HCT116 (cell line): ENCODE measurements around the gene STK32B.

Experiments used
- CBX3 ChIP-seq: IDR thresholded peaks from 2 replicates; pipeline ENCODE4 v1.6.1; 2012; ENCODE audit warnings: low read depth
- CEBPB ChIP-seq: IDR thresholded peaks from 2 replicates; pipeline ENCODE4 v1.6.1; 2012; ENCODE audit warnings: low read depth
- CTCF ChIP-seq, 3 experiments: fragments of 200-600 bp in 1 of 3; sonication (generic) in 1 of 3; IDR thresholded peaks in 2 of 3; conservative IDR thresholded peaks in 1 of 3; 2 replicates each; pipeline ENCODE4 v1.5.1; 2012 to 2017; ENCODE audit warnings: low read depth in 2 of 3, low read length in 2 of 3, antibody characterized with exemption in 1 of 3, borderline replicate concordance in 1 of 3, control low read depth in 1 of 3, mild to moderate bottlenecking in 1 of 3, mixed read lengths in 1 of 3, mixed run types in 1 of 3, moderate library complexity in 1 of 3; ENCODE audit not compliant: insufficient read depth in 1 of 3
- EZH2phosphoT487 ChIP-seq: fragments of 200-600 bp; IDR thresholded peaks from 2 replicates; pipeline ENCODE4 v1.6.1; 2018; ENCODE audit warnings: antibody characterized with exemption, borderline replicate concordance
- FOSL1 ChIP-seq: IDR thresholded peaks from 2 replicates; pipeline ENCODE4 v1.6.1; 2012; ENCODE audit warnings: low read depth
- JUND ChIP-seq: IDR thresholded peaks from 2 replicates; pipeline ENCODE4 v1.6.1; 2012
- MAX ChIP-seq: IDR thresholded peaks from 2 replicates; pipeline ENCODE4 v1.6.1; 2012
- POLR2A ChIP-seq: IDR thresholded peaks from 2 replicates; pipeline ENCODE4 v1.7.0; 2011; ENCODE audit warnings: borderline replicate concordance; ENCODE audit not compliant: insufficient read depth, insufficient read length; ENCODE audit errors: extremely low read depth
- POLR2AphosphoS5 ChIP-seq: IDR thresholded peaks from 2 replicates; pipeline ENCODE4 v1.6.1; 2011; ENCODE audit warnings: mild to moderate bottlenecking, low read depth, low read length, moderate library complexity
- RAD21 ChIP-seq: IDR thresholded peaks from 2 replicates; pipeline ENCODE4 v1.6.1; 2012; ENCODE audit warnings: low read depth, mild to moderate bottlenecking
- REST ChIP-seq: IDR thresholded peaks from 2 replicates; pipeline ENCODE4 v1.6.1; 2012; ENCODE audit warnings: low read depth
- YY1 ChIP-seq: IDR thresholded peaks from 2 replicates; pipeline ENCODE4 v1.6.1; 2011; ENCODE audit warnings: low read length, low read depth, moderate library complexity, mild to moderate bottlenecking; ENCODE audit not compliant: insufficient replicate concordance; ENCODE audit errors: extremely low read depth
- ZNF274 ChIP-seq: fragments of 200-500 bp; sonication (Bioruptor generic); IDR thresholded peaks from 2 replicates; pipeline ENCODE4 v1.6.1; 2014; ENCODE audit warnings: mild to moderate bottlenecking, low read depth, low read length, inconsistent platforms

- TF ChIP-seq CTCF (IDR thresholded peaks at IDR 0.05 in 2 of 3, conservative IDR thresholded peaks at IDR 0.05 in 1 of 3; ENCODE audit: borderline replicate concordance in 1 of 3, insufficient read depth in 1 of 3, low read depth in 2 of 3, low read length in 2 of 3), result no peak
- no peak for TF ChIP-seq CEBPB
- no peak for TF ChIP-seq ZNF274
- TF ChIP-seq YY1, result no peak
- no peak for TF ChIP-seq POLR2A
- TF ChIP-seq MAX, result no peak
- no peak for TF ChIP-seq POLR2AphosphoS5
- no peak for TF ChIP-seq CBX3
- no peak for TF ChIP-seq REST
- no peak for TF ChIP-seq EZH2phosphoT487
- no peak for TF ChIP-seq RAD21
- no peak for TF ChIP-seq FOSL1
- no peak for TF ChIP-seq JUND
Measured at GRCh38 chr4:5435201-5435600, 383.9 kb downstream of the STK32B start.
